Uterus (tissue), 2 donors: Measurements from ENCODE around the gene STIM2.
"Not testable (repeated sequence)": the region's sequence is repeated elsewhere in the genome, so short reads cannot be mapped to it uniquely, and the experiment has no call there.

ENCODE experiments used
- CTCF ChIP-seq, 4 experiments: fragments of 200-600 bp in 2 of 4; fragments of 450-650 bp in 2 of 4; sonication (generic) in 2 of 4; IDR thresholded peaks; one replicate each; pipeline ENCODE4 v1.5.1; 2016 to 2019; ENCODE audit warnings: antibody characterized with exemption in 4 of 4, mild to moderate bottlenecking in 2 of 4, moderate library complexity in 1 of 4
- POLR2A ChIP-seq, 2 donors: fragments of 450-650 bp; IDR thresholded peaks; one replicate each; pipeline ENCODE4 v1.6.1; 2016; ENCODE audit warnings: antibody characterized with exemption in 2 of 2, mild to moderate bottlenecking in 1 of 2, moderate library complexity in 1 of 2

- TF ChIP-seq CTCF, POLR2A (IDR thresholded peaks at IDR 0.05): not testable (repeated sequence)
Observed at GRCh38 chr4:26894881-26895280, 34.2 kb downstream of the STIM2 start.
